ENCODE measurements around the gene MTMR3.
"Not testable (repeated sequence)": the region's sequence is repeated elsewhere in the genome, so short reads cannot be mapped to it uniquely, and the experiment has no call there.

MTMR3 gene

GRCh38 chr22:29972121-29972520 is 89.1 kb downstream of the MTMR3 start:
- DNase-seq, result no peak

DNA sequence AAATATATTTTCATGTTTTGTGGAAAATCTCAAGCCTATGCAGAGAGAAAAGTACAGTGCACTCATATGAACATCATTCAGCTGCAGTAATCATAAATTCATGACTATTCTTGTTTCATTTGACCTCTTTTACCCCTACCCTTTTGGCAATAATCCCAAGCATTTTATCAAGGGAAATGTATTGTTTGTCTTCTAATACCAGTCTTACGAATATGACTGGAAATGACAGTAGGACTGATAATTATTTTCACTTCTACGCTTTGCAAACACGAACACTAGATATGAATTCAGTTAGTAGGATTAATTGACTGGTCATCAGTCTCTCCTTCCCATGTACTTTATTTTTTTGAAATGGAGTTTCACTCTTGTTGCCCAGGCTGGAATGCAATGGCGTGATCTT is 90.3 kb downstream of the MTMR3 start:
- no peak for DNase-seq

- DNase-seq, result not testable (repeated sequence)
Measured at GRCh38 chr22:29973680-29974079, 90.7 kb downstream of the MTMR3 start.

- no peak for DNase-seq
Measured at GRCh38 chr22:29975494-29975893, 92.5 kb downstream of the MTMR3 start.

DNA sequence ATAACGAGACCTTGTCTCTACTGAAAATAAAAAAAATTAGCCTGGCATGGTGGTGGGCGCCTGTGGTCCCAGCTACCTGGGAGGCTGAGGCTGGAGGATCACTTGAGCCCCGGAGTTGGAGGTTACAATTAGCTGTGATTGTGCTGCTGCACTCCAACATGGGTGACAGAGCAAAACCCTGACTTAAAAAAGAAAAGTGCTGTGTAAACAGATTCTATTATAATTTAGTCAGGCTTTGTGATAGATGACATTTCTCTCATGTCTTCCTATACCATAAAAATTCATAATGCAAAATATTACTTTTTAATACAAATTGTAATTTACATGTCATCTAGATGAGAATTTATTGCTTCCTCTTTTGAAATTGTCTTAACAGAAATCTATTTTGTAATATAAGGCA is 94.1 kb downstream of the MTMR3 start:
- DNase-seq, result no peak

GRCh38 chr22:29979777-29980321 is 96.9 kb downstream of the MTMR3 start:
- DNase-seq, result no peak

DNA sequence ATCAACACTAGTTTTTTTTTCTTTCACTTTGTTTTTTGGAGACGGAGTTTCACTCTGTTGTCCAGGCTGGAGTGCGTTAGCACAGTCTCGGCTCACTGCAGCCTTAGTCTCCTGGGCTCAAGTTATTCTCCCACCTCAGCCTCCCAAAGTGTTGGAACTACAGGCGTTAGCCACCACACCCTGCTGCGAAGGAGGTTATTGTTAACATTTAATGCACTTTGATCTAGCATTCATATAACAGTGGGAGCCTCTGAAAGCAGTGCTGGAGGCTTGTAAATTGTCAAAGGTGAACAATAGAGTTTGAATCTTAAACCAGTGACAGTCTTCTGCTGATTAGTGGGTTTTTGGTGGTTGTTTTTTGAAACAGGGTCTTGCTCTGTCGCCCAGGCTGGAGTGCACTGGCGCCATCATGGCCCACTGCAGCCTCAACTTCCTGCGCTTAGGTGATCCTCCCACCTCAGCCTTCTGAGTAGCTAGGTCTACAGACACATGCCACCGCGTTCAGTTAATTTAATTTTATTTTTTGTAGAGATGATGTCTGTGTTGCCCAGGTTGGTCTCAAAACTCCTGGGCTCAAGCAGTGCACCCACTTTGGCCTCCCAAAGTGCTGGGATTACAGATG is 100.4 kb downstream of the MTMR3 start:
- no peak for DNase-seq

GRCh38 chr22:29985912-29986311 is 102.9 kb downstream of the MTMR3 start:
- no peak for DNase-seq

DNA sequence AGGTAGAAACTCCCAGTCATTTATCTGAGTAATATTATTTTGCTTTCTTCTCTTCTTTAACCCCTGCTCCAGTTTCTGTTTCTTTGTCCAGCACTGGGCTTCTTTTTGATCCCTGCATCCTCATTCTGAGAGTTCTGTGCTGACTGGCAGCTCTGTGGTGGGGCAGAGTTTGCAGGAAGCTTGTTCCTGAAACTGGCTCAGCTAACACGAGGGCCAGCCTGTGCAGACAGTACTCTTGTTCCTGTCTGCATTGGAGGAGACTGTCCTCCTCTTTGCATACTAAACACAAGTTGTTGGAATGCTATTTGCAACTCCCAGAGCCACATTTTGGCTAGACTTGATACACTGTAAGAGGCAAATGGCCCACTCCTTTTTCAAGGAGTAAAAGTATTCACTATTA is 104.2 kb downstream of the MTMR3 start:
- no peak for DNase-seq

- DNase-seq, result no peak
Measured at GRCh38 chr22:29988719-29989118, 105.7 kb downstream of the MTMR3 start.

DNA sequence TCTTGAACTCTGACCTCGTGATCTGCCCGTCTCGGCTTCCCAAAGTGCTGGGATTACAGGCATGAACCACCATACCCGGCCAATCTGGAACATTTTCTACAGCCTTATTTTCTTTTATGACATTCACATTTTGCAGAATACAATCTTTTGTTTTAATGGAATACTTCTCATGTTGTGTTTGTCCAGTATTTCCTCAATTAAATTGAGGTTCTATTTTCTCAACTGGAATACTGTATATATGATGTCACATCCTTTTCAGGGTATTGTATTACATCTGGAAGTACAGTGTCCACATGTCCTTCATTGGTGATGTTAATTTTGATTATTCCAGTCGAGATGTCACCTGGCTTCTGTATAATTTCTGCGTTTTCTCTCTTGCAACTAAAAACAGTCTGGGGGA is 106.5 kb downstream of the MTMR3 start:
- DNase-seq, result no peak

- DNase-seq, result no peak
Measured at GRCh38 chr22:29992341-29993275, 109.6 kb downstream of the MTMR3 start.

GRCh38 chr22:29994027-29994715 is 111.2 kb downstream of the MTMR3 start:
- no peak for DNase-seq

- no peak for DNase-seq
Measured at GRCh38 chr22:29994943-29995342, 112.0 kb downstream of the MTMR3 start.

DNA sequence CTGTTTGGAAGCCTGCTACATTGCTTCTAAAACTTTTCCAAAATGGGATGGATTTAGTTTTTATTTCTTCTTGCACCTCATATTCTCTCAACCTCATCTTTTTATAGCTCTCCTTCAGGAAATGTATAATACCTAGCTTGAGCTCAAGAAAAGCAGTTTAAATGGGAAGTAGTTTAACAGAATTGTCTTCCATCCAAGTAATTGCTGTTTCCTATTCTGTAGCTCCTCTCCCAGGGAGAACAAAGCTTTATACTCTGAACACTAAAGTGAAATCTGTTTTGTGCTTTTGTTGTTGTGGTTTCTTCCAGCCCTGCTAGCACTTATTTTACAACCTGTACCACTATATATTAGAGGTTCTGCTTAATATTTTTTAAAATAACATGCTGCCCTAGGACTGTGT is 114.1 kb downstream of the MTMR3 start:
- DNase-seq, result no peak

DNA sequence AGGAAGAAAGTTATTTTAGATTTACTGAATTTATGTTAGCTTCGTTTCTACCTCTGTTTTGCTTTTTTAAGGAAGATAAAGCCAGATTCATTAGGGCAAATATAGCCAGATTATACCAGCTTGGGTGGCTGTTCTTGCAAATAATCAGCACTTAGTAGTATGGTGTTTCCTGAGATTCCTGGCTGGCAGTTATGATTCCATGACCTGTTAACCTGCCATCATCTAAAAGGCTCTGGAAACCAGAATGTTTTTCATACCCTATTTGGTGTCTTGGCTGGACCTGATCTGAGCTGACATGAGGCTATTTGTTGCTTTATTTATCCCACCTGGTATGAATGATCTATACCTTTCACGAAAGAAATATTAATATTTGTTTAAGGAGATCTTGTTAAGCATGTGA is 114.5 kb downstream of the MTMR3 start:
- DNase-seq, result no peak

GRCh38 chr22:29998627-29999384 is 115.8 kb downstream of the MTMR3 start:
- DNase-seq, result no peak

GRCh38 chr22:30000566-30000965 is 117.6 kb downstream of the MTMR3 start:
- DNase-seq, result no peak

GRCh38 chr22:30001459-30001858 is 118.5 kb downstream of the MTMR3 start:
- DNase-seq, result no peak

DNA sequence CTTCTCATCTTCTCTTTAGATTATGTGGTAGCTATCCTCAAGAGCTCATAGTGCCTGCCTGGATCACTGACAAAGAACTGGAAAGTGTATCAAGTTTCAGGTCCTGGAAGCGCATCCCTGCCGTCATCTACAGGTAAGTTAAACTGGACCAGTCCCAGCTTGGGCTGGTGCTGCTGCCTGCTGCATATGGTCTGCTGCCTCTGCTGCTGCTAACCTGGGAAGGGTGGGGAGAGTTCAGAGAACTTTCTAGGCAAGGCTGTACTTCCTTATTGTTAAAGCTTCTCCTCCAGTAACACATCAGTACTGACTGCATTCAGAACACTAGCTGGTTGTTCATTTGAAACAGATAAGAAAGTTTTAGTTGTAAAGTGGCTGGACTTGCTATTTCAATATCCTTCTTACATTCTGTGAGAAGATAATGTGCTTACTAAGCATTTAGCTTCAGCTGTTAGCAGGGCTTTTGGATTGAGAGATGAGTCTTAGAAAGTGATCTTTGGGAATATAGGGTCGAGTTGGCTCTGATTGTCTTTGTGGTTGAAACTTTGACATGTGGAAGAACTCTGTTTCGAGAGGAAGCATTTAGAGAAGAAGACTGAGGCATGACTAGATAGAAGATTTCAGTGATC is 120.0 kb downstream of the MTMR3 start:
- DNase-seq, result no peak

DNA sequence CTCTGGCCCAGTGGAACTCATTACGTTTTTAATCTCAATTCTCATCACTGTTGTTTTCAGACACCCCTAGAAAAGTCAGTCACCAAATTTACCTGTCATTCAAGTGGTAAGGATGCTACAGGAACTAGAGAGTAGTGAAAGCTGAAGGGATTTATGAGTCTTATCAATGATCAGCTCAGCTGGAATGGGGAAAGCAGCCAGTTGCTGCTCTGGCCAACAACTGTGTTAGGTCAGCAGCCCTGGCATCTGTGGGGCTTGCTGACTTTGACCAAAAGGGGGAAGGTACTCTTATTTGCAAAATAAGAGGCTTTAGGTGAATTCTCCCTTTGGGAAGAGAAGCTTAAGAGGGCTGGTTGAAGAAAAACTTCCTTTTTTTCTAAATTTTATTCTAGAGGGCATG is 121.1 kb downstream of the MTMR3 start:
- DNase-seq, result no peak

DNA sequence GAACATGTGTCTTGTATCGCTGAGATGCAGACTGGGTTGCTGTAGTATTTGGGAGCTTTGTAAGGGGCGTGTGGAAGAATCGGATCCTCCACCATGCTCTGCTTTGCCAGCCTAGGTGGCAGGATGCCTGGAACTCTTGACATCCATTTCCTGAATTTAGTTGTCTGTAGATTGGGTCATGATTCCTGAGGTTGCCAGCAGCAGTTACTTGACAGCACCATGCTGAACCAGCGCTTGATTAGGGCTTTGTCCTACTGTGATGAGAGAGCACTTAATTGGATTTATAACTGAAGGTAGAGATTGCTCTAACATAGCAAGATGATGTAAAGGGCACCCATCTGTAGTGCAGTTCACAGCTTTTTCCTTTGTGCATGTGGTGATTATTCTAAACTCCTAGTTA is 121.7 kb downstream of the MTMR3 start:
- DNase-seq, result no peak

All from cortex of kidney (tissue), 1 donor.